Measurements from ENCODE around the gene MED13L. TPM values are rescaled to one million over a fixed set of nuclear protein-coding genes. Genes with fewer than 3 reads are reported as not detected.

The MED13L gene
- total and polyA plus RNA-seq, 2 of the 8 experiments (the other 6 are each of a cell fraction or from before 2014, with no cell fraction given): 15.9 to 51.7 TPM

- TF ChIP-seq E2F6 (IDR thresholded peaks at IDR 0.05): no peak
- TF ChIP-seq RAD21 (IDR thresholded peaks at IDR 0.05 in 1 of 2, conservative IDR thresholded peaks at IDR 0.05 in 1 of 2; ENCODE audit: low read depth in 2 of 2, low read length in 2 of 2): no peak
- TF ChIP-seq CEBPB (IDR thresholded peaks at IDR 0.05; ENCODE audit: low read depth, low read length): no peak
These were observed 27.6 kb downstream of the MED13L start (continued) for GRCh38 chr12:116249938-116250337.
